Panc1 (cell line): ENCODE results near the gene CHPT1. TPM values are rescaled to one million over a fixed set of nuclear protein-coding genes. Genes with fewer than 3 reads are reported as not detected.

Source experiments
- ATAC-seq: fragments of 200-7000 bp; cut with Tn5 transposase; 2 replicates; pipeline ENCODE4 v1.9.1; 2020; ENCODE audit warnings: mild to moderate bottlenecking, moderate library complexity
- BruUV-seq: library from RNA; stranded (reverse); fragments of 400-500 nt; replicated peaks from 2 replicates; lab custom pipeline; 2021; lab: Mats Ljungman, UMichigan
- CTCF ChIA-PET: fragments of 300-600 bp; sonication (Branson Sonifier 250); formaldehyde crosslinking; loops from one replicate; lab custom pipeline; 2022; ENCODE audit warnings: antibody characterized with exemption; lab: Charles Lee
- POLR2A ChIA-PET: fragments of 300-600 bp; sonication (Branson Sonifier 250); formaldehyde crosslinking; loops from one replicate; lab custom pipeline; 2022; ENCODE audit warnings: antibody characterized with exemption; lab: Charles Lee
- DNase-seq: peaks from one replicate; pipeline ENCODE4 v3.0.0-alpha.2; 2010; ENCODE audit warnings: low read depth, low spot score
- H3K27ac ChIP-seq: 2 replicates; pipeline ENCODE4 v1.5.1; 2011; ENCODE audit warnings: mild to moderate bottlenecking, low read length, inconsistent platforms
- H3K27me3 ChIP-seq: fragments of 200-500 bp; sonication (Bioruptor generic); 2 replicates; pipeline ENCODE4 v1.6.0; 2014; ENCODE audit warnings: low read length, inconsistent platforms; ENCODE audit not compliant: control insufficient read depth, insufficient read depth
- H3K36me3 ChIP-seq: fragments of 200-500 bp; sonication (Bioruptor generic); 2 replicates; pipeline ENCODE4 v1.5.1; 2014; ENCODE audit warnings: inconsistent platforms, mild to moderate bottlenecking, low read length, moderate library complexity; ENCODE audit not compliant: control insufficient read depth, insufficient read depth
- H3K4me1 ChIP-seq: 2 replicates; pipeline ENCODE4 v1.5.1; 2011; ENCODE audit warnings: inconsistent platforms, mild to moderate bottlenecking, low read length, moderate library complexity; ENCODE audit not compliant: control insufficient read depth, insufficient read depth
- H3K4me3 ChIP-seq, 2 experiments: 2 replicates each; pipeline ENCODE4 v1.5.1; 2011 to 2012; ENCODE audit warnings: low read depth in 2 of 2, low read length in 2 of 2, mild to moderate bottlenecking in 2 of 2, inconsistent platforms in 1 of 2, moderate library complexity in 1 of 2
- H3K9me3 ChIP-seq: fragments of 200-500 bp; sonication (Bioruptor generic); 2 replicates; pipeline ENCODE4 v1.5.1; 2014; ENCODE audit warnings: low read depth, mild to moderate bottlenecking, inconsistent platforms, low read length, moderate library complexity; ENCODE audit not compliant: control insufficient read depth, insufficient read depth
- CTCF ChIP-seq: fragments of 450-650 bp; IDR thresholded peaks from 2 replicates; pipeline ENCODE4 v1.5.1; 2017; ENCODE audit warnings: mild to moderate bottlenecking
- POLR2AphosphoS5 ChIP-seq: IDR thresholded peaks from 2 replicates; pipeline ENCODE4 v1.6.1; 2012; ENCODE audit warnings: mild to moderate bottlenecking, low read depth, low read length, moderate library complexity
- REST ChIP-seq, 2 experiments: IDR thresholded peaks; 2 replicates each; pipeline ENCODE4 v1.6.1; 2011 to 2012; ENCODE audit warnings: low read depth in 2 of 2, control low read depth in 1 of 2, low read length in 1 of 2, mild to moderate bottlenecking in 1 of 2, moderate library complexity in 1 of 2; ENCODE audit not compliant: insufficient read depth in 1 of 2
- SIN3A ChIP-seq: IDR thresholded peaks from 2 replicates; pipeline ENCODE4 v1.6.1; 2012; ENCODE audit warnings: low read depth, mild to moderate bottlenecking, low read length, moderate library complexity, borderline replicate concordance; ENCODE audit not compliant: insufficient read depth
- TCF7L2 ChIP-seq: IDR thresholded peaks from 2 replicates; pipeline ENCODE4 v1.6.1; 2011; ENCODE audit warnings: mild to moderate bottlenecking, low read depth, low read length, inconsistent platforms
- in situ Hi-C: cut with HindIII; loops from 2 replicates; pipeline ENCODE4 v1.10.0; 2016; ENCODE audit warnings: low sequenced_read_pairs, low pct_unique_long_range_greater_than_20kb
- intact Hi-C: fragments of 100-400 bp; cut with micrococcal nuclease; formaldehyde crosslinking; loops from one replicate; pipeline ENCODE4 v1.10.0; 2022; ENCODE audit not compliant: unreplicated experiment
- total RNA-seq: library from RNA; stranded (reverse); gene quantifications from one replicate; pipeline ENCODE4 v1.2.1, GENCODE V29; 2021; ENCODE audit not compliant: unreplicated experiment

CHPT1 gene
- total RNA-seq, 1 experiment from 2014 or later, result 78.3 TPM

DNA sequence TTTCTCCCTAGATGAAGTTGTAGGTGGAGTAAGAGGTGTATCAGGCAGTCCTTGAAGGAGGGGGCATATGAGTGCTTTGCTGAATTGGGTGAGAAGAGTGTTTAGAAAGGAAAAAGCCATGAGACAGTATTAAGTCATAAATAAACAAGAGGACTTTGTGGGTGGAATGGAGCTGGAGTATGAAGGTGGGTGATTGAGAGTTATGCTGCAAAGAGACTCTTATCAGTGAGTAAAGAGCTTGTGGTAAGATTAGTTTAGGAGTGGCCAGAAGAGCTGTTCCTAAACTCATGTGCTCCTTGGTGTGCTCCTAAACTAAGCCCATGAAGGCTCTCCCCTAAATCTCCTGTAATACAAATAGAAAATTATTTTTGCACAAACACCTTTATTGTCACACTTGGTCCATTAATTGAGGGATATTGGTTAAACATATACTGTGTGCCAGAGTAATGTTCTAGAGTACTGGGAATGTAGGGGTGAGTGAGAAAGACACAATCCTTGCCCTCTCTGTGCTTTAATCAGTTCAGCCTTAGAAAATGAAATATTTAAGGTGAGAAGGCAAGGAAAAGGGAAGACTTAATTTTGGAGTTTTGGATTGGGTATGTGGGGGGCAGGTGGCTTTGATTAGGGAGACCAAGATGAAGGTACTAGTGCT lies 9.8 kb downstream of the CHPT1 start:
- Histone ChIP-seq H3K27ac (peak overlapping the region; percentile 82), H3K36me3 (no peaks in the 10 kb centered on the region; the same call in 1 of the 2 replicates), H3K4me3 (no peak overlapping the region), H3K27me3 (no peaks in the 10 kb centered on the region), H3K4me1 (peaks cover 35% of the 10 kb centered on the region), H3K9me3 (no peaks in the 10 kb centered on the region)
- no peak for DNase-seq
- in situ Hi-C loops (no loop called here), intact Hi-C loops (no loop called here)
- ChIA-PET POLR2A (no interaction called here), CTCF (no interaction called here)
- BruUV-seq, result TSS peak; percentile 65
- TF ChIP-seq SIN3A (no peak), TCF7L2 (no peak), REST (IDR thresholded peaks at IDR 0.05; ENCODE audit: insufficient read depth in 1 of 2, low read depth in 2 of 2, low read length in 1 of 2) (no peak)
- ATAC-seq, result peak; percentile 78

DNA sequence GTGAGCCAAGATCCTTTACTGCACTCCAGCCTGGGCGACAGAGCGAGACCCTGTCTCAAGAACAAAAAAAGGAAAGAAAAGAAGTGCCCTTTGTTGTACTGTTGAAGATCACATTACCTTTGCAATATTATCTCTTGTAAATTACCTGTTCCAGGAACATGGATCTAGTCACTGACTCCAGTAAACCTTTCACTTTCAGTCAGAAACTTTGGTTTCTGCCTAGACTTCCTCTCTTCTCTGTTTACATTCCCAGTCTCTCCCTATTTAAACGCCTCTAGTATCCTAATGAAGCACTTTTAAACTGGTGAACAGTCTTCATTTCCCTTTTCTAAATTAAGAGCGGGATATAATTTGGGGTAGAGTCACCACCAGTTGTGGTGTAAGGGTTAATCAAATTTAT lies 12.8 kb downstream of the CHPT1 start:
- H3K4me1 ChIP-seq, result peaks cover 35% of the 10 kb centered on the region
- no peaks in the 10 kb centered on the region for H3K9me3 ChIP-seq
- in situ Hi-C loops, result no loop called here
- H3K27me3 ChIP-seq, result no peaks in the 10 kb centered on the region
- intact Hi-C loops, result no loop called here
- TF ChIP-seq TCF7L2 (no peak), REST (IDR thresholded peaks at IDR 0.05; ENCODE audit: insufficient read depth in 1 of 2, low read depth in 2 of 2, low read length in 1 of 2) (no peak), SIN3A (no peak), CTCF (no peak), POLR2AphosphoS5 (no peak)
- DNase-seq (no peak), ATAC-seq (no peak)
- POLR2A ChIA-PET, result no interaction called here
- no TSS peak for BruUV-seq
- H3K4me3 ChIP-seq, result no peak overlapping the region
- H3K27ac ChIP-seq, result no peak overlapping the region
- CTCF ChIA-PET, result no interaction called here
- H3K36me3 ChIP-seq, result no peaks in the 10 kb centered on the region; the same call in 1 of the 2 replicates
